CD8-positive, alpha-beta memory T cell (primary cell): ENCODE measurements around the gene TMBIM1. TPM values are rescaled to one million over a fixed set of nuclear protein-coding genes. Genes with fewer than 3 reads are reported as not detected.

Experiments used
- CTCF ChIA-PET: fragments of 350-600 bp; sonication (Branson Sonifier 250); formaldehyde crosslinking; loops from one replicate; lab custom pipeline; 2021; ENCODE audit warnings: antibody characterized with exemption; lab: Charles Lee
- POLR2A ChIA-PET: fragments of 350-600 bp; sonication (Branson Sonifier 250); formaldehyde crosslinking; loops from one replicate; lab custom pipeline; 2021; ENCODE audit warnings: antibody characterized with exemption; lab: Charles Lee
- DNase-seq, 5 donors: peaks; one replicate each; pipeline versions ENCODE4 v3.0.0 to v3.0.0-alpha.2; 2020 to 2022; ENCODE audit warnings: mixed read lengths in 1 of 5
- H3K27ac ChIP-seq: one replicate; pipeline ENCODE4 v1.7.0; 2013; ENCODE audit warnings: low read depth, mild to moderate bottlenecking, low read length, moderate library complexity
- H3K27me3 ChIP-seq: 2 replicates; pipeline ENCODE4 v1.7.0; 2013; ENCODE audit warnings: low read length, mild to moderate bottlenecking; ENCODE audit not compliant: insufficient read depth, poor library complexity, severe bottlenecking
- H3K36me3 ChIP-seq: 2 replicates; pipeline ENCODE4 v1.7.0; 2013; ENCODE audit warnings: mild to moderate bottlenecking, low read length, moderate library complexity; ENCODE audit not compliant: insufficient read depth
- H3K4me1 ChIP-seq: 2 replicates; pipeline ENCODE4 v1.7.0; 2013; ENCODE audit warnings: mild to moderate bottlenecking, low read length, moderate library complexity; ENCODE audit not compliant: insufficient read depth
- H3K4me3 ChIP-seq: 2 replicates; pipeline ENCODE4 v1.7.0; 2013; ENCODE audit warnings: mild to moderate bottlenecking, low read length
- H3K9me3 ChIP-seq: 2 replicates; pipeline ENCODE4 v1.7.0; 2013; ENCODE audit warnings: mild to moderate bottlenecking, low read length
- H3K27ac Mint-ChIP-seq, 8 donors: one replicate each; pipeline ENCODE4 v1.8.0; 2020 to 2021; ENCODE audit warnings: mixed read lengths in 8 of 8, mild to moderate bottlenecking in 6 of 8, inconsistent platforms in 3 of 8, moderate library complexity in 3 of 8
- H3K27me3 Mint-ChIP-seq, 2 donors: one replicate each; pipeline ENCODE4 v1.8.0; 2020 to 2021; ENCODE audit warnings: mixed read lengths in 2 of 2, mild to moderate bottlenecking in 1 of 2, moderate library complexity in 1 of 2
- H3K36me3 Mint-ChIP-seq, 3 donors: one replicate each; pipeline ENCODE4 v1.8.0; 2020 to 2021; ENCODE audit warnings: mixed read lengths in 3 of 3, inconsistent platforms in 1 of 3, mild to moderate bottlenecking in 1 of 3
- H3K4me1 Mint-ChIP-seq, 3 donors: one replicate each; pipeline ENCODE4 v1.8.0; 2020 to 2021; ENCODE audit warnings: mixed read lengths in 3 of 3, inconsistent platforms in 1 of 3, mild to moderate bottlenecking in 1 of 3
- H3K4me3 Mint-ChIP-seq, 7 donors: one replicate each; pipeline ENCODE4 v1.8.0; 2020 to 2021; ENCODE audit warnings: mixed read lengths in 7 of 7, mild to moderate bottlenecking in 6 of 7, moderate library complexity in 4 of 7, inconsistent platforms in 2 of 7
- H3K9me3 Mint-ChIP-seq, 5 donors: one replicate each; pipeline ENCODE4 v1.8.0; 2020 to 2022; ENCODE audit warnings: mixed read lengths in 5 of 5, mild to moderate bottlenecking in 3 of 5, moderate library complexity in 2 of 5, inconsistent platforms in 1 of 5
- polyA plus RNA-seq: library from polyadenylated mRNA; unstranded; fragments of 300-500 nt; fragmentation: Illumina TruSeq; gene quantifications from one replicate; pipeline ENCODE4 v1.2.3, GENCODE V29; 2021
- total RNA-seq, 2 experiments: library from RNA; stranded (reverse); gene quantifications; one replicate each; pipeline ENCODE4 v1.2.3, GENCODE V29; 2021

The TMBIM1 gene
- total and polyA plus RNA-seq, 3 experiments from 2014 or later, result 82.3 to 149 (median 92.3) TPM

DNA sequence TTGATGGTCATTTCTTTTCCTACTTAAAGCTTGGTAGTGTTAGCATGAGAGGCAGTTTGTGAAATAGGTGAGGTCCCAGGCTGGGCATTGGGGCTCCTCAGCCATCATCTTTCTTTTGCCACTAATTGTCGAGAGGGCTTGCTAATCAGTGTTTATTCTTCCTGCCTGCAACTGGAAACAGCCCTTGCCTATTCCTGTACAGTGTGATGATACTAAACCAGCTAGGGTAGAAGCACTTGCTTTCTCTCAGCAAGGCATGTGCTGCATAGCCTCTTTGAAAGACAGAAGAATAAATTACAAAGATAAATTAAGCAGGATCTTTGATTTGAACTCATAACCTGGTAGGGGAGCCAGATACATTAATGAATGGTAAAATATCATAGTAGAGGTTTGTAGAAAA is 48.1 kb downstream of the TMBIM1 start:
- Histone ChIP-seq H3K4me3 (no peak overlapping the region), H3K27ac (no peak overlapping the region), H3K27me3 (no peaks in the 10 kb centered on the region), H3K9me3 (no peaks in the 10 kb centered on the region), H3K36me3 (peaks cover 78% of the 10 kb centered on the region), H3K4me1 (peaks cover 11% of the 10 kb centered on the region)
- Mint-ChIP-seq H3K4me1 (peaks cover 22 to 45% (median 41%) of the 10 kb centered on the region in 3 donors), H3K27me3 (no peaks in the 10 kb centered on the region), H3K4me3 (no peak overlapping the region), H3K36me3 (peaks cover 2 to 99% (median 20%) of the 10 kb centered on the region in 3 donors), H3K9me3 (no peaks in the 10 kb centered on the region), H3K27ac (peak overlapping the region in 6 of 8 donors; percentile 40 to 85 (median 68))
- ChIA-PET POLR2A (no interaction called here), CTCF (interaction anchor here (1.0 to 3.3 kb wide), 3 partner anchors 12 to 152 kb away, joined by 3 to 14 read pairs (median 5); no protein-coding TSS in a partner anchor)
- no peak for DNase-seq

DNA sequence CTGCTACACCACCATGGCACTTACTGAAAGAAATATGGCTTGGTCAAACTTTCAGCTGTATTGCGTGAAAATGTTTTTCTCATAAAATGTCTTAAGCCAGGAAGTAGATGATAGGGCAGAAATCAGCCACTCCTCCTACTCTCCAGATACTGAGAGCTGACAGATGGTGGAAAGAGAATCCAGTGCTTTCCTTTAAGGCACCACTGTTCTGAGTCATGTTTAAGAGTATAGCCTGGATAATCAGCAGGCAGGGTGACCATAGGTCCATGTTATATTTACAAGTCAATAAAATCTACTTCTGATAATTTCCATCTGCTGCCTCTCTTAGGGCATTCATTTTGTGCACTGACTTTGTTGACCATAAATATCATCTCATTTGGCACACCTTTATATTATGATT is 53.4 kb downstream of the TMBIM1 start:
- Mint-ChIP-seq H3K27ac (peak overlapping the region in 4 of 8 donors; percentile 7 to 89 (median 62)), H3K4me3 (no peak overlapping the region), H3K27me3 (no peaks in the 10 kb centered on the region), H3K36me3 (peaks cover 7 to 99% (median 20%) of the 10 kb centered on the region in 3 donors), H3K4me1 (peaks cover 18 to 52% (median 34%) of the 10 kb centered on the region in 3 donors), H3K9me3 (no peaks in the 10 kb centered on the region)
- no peaks in the 10 kb centered on the region for H3K27me3 ChIP-seq
- DNase-seq, result no peak
- H3K4me3 ChIP-seq, result no peak overlapping the region
- ChIA-PET CTCF (interaction anchor here (0.7 kb wide), 1 partner anchor 10 kb away, joined by 3 read pairs; no protein-coding TSS in a partner anchor), POLR2A (no interaction called here)
- peaks cover 83% of the 10 kb centered on the region for H3K36me3 ChIP-seq
- peaks cover 19% of the 10 kb centered on the region for H3K4me1 ChIP-seq
- no peaks in the 10 kb centered on the region for H3K9me3 ChIP-seq
- no peak overlapping the region for H3K27ac ChIP-seq

- Mint-ChIP-seq H3K4me1 (peaks cover 16 to 46% (median 29%) of the 10 kb centered on the region in 3 donors), H3K36me3 (peaks cover 15 to 95% (median 22%) of the 10 kb centered on the region in 3 donors), H3K4me3 (no peak overlapping the region), H3K27ac (peak overlapping the region in 1 of 8 donors; percentile 60), H3K9me3 (no peaks in the 10 kb centered on the region), H3K27me3 (no peaks in the 10 kb centered on the region)
- ChIA-PET CTCF (interaction anchor here (1.0 to 1.8 kb wide), 2 partner anchors 10 to 50 kb away, joined by 3 to 6 read pairs; no protein-coding TSS in a partner anchor), POLR2A (no interaction called here)
- Histone ChIP-seq H3K9me3 (no peaks in the 10 kb centered on the region), H3K27me3 (no peaks in the 10 kb centered on the region), H3K4me3 (no peak overlapping the region), H3K27ac (no peak overlapping the region), H3K36me3 (peaks cover 81% of the 10 kb centered on the region), H3K4me1 (peaks cover 15% of the 10 kb centered on the region)
- DNase-seq, result no peak
Measured at GRCh38 chr2:218236829-218237228, 55.5 kb downstream of the TMBIM1 start.

DNA sequence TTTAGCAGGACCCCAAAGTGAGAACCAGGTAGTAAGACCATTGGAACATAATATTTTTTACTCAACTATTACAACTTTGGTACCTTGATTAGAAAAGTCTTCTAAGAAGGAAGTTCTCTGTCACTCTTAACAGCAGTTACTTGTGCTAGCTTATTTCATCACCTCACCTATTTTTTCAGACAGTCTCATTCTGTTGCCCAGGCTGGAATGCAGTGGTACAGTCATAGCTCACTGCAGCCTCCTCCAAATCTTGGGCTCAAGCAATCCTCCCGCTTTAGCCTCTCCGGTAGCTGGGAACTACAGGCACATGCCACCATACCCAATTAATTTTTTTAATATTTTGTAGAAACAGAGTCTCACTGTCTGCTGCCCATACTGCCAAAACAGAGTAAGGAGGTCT is 57.3 kb downstream of the TMBIM1 start:
- DNase-seq, result no peak
- Mint-ChIP-seq H3K36me3 (peaks cover 24 to 93% (median 26%) of the 10 kb centered on the region in 3 donors), H3K27ac (peak overlapping the region in 7 of 8 donors; percentile 29 to 84 (median 69)), H3K4me1 (peaks cover 29 to 50% (median 39%) of the 10 kb centered on the region in 3 donors), H3K27me3 (no peaks in the 10 kb centered on the region), H3K4me3 (no peak overlapping the region), H3K9me3 (no peaks in the 10 kb centered on the region)
- no peak overlapping the region for H3K27ac ChIP-seq
- H3K36me3 ChIP-seq, result peaks cover 80% of the 10 kb centered on the region
- POLR2A ChIA-PET, result interaction anchor here (1.2 kb wide), 1 partner anchor 15 kb away, joined by 3 read pairs; no protein-coding TSS in a partner anchor
- peaks cover 25% of the 10 kb centered on the region for H3K4me1 ChIP-seq
- no peaks in the 10 kb centered on the region for H3K27me3 ChIP-seq
- CTCF ChIA-PET, result interaction anchor here (1.0 to 1.3 kb wide), 3 partner anchors 10 to 50 kb away, joined by 3 to 4 read pairs (median 3); no protein-coding TSS in a partner anchor
- no peaks in the 10 kb centered on the region for H3K9me3 ChIP-seq
- no peak overlapping the region for H3K4me3 ChIP-seq

DNA sequence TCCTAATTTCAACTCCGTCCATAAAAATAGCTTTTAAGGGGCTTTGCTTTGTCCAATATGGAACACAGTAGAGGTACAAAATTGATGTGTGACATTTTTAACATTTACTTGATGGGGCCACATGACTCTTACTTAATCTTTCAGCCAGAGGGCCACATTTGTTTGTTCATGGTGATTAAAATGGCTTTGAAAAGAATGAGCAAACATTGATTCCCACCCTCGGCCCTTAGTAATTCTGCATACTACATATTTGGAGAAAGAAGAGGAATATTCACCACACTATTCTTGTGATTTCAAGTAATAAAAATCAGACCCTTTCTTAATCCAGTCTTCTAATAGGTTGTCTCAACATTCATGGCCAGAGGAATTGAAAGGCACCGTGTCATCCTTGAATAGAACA is 57.8 kb downstream of the TMBIM1 start:
- peaks cover 30% of the 10 kb centered on the region for H3K4me1 ChIP-seq
- H3K4me3 ChIP-seq, result no peak overlapping the region
- H3K27me3 Mint-ChIP-seq, result no peaks in the 10 kb centered on the region
- ChIA-PET POLR2A (interaction anchor here (1.2 kb wide), 1 partner anchor 15 kb away, joined by 3 read pairs; no protein-coding TSS in a partner anchor), CTCF (interaction anchor here (1.0 to 1.6 kb wide), 2 partner anchors 23 to 49 kb away, joined by 3 read pairs; no protein-coding TSS in a partner anchor)
- H3K36me3 ChIP-seq, result peaks cover 75% of the 10 kb centered on the region
- H3K36me3 Mint-ChIP-seq, result peaks cover 24 to 90% (median 26%) of the 10 kb centered on the region in 3 donors
- H3K4me3 Mint-ChIP-seq, result no peak overlapping the region
- H3K27ac Mint-ChIP-seq, result peak overlapping the region in 6 of 8 donors; percentile 23 to 82 (median 60)
- H3K27ac ChIP-seq, result no peak overlapping the region
- H3K27me3 ChIP-seq, result no peaks in the 10 kb centered on the region
- no peaks in the 10 kb centered on the region for H3K9me3 Mint-ChIP-seq
- no peak for DNase-seq
- peaks cover 34 to 55% (median 43%) of the 10 kb centered on the region in 3 donors for H3K4me1 Mint-ChIP-seq
- H3K9me3 ChIP-seq, result no peaks in the 10 kb centered on the region

DNA sequence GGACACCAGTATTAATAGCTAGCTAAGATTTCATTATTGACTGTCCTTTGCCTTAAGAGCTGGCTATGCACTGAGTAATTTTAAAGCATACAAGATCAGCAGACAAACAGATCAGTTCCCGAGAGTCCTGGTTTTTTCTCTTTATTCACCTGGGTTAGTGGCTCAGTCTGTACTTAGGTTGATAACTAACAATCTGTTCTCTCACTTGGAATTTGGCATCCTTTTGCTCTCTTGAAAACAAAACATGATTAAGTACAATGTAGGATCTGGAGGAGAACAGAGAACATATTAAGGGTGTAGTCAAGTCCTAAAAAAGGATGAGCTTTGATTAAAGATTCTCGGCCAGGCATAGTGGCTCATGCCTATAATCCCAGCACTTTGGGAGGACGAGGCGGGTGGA is 58.8 kb downstream of the TMBIM1 start:
- peaks cover 20 to 89% (median 26%) of the 10 kb centered on the region in 3 donors for H3K36me3 Mint-ChIP-seq
- CTCF ChIA-PET, result interaction anchor here (0.8 to 1.6 kb wide), 2 partner anchors 24 kb away, joined by 3 to 4 read pairs; no protein-coding TSS in a partner anchor

GRCh38 chr2:218230882-218231281 is 61.4 kb downstream of the TMBIM1 start:
- POLR2A ChIA-PET, result interaction anchor here (1.0 to 2.5 kb wide), 2 partner anchors 10 to 16 kb away, joined by 3 to 7 read pairs; no protein-coding TSS in a partner anchor
- H3K4me1 Mint-ChIP-seq, result peaks cover 58 to 77% (median 74%) of the 10 kb centered on the region in 3 donors
- H3K9me3 ChIP-seq, result no peaks in the 10 kb centered on the region
- H3K4me1 ChIP-seq, result peaks cover 49% of the 10 kb centered on the region
- no peaks in the 10 kb centered on the region for H3K9me3 Mint-ChIP-seq
- H3K27ac Mint-ChIP-seq, result peak overlapping the region; percentile 82 to 96 (median 92)
- peaks cover 59% of the 10 kb centered on the region for H3K36me3 ChIP-seq
- H3K27ac ChIP-seq, result peak overlapping the region; percentile 17
- H3K27me3 ChIP-seq, result no peaks in the 10 kb centered on the region
- H3K4me3 Mint-ChIP-seq, result peak overlapping the region; percentile 17 to 76 (median 61)
- peak in 2 of 5 donors; percentile 12 to 38 for DNase-seq
- peaks cover 20 to 88% (median 33%) of the 10 kb centered on the region in 3 donors for H3K36me3 Mint-ChIP-seq
- CTCF ChIA-PET, result interaction anchor here (0.7 to 2.5 kb wide), 6 partner anchors 10 to 39 kb away, joined by 3 to 9 read pairs (median 3); partner anchors contain the start of genes AAMP, ARPC2 and PNKD
- no peaks in the 10 kb centered on the region for H3K27me3 Mint-ChIP-seq
- no peak overlapping the region for H3K4me3 ChIP-seq

More for the DNA sequence above, 58.8 kb downstream of the TMBIM1 start:
- peaks cover 42 to 63% (median 51%) of the 10 kb centered on the region in 3 donors for H3K4me1 Mint-ChIP-seq
- peak overlapping the region in 6 of 8 donors; percentile 3 to 86 (median 72) for H3K27ac Mint-ChIP-seq
- Histone ChIP-seq H3K4me1 (peaks cover 40% of the 10 kb centered on the region), H3K27me3 (no peaks in the 10 kb centered on the region), H3K9me3 (no peaks in the 10 kb centered on the region), H3K4me3 (no peak overlapping the region), H3K27ac (no peak overlapping the region), H3K36me3 (peaks cover 71% of the 10 kb centered on the region)
- H3K4me3 Mint-ChIP-seq, result no peak overlapping the region
- no peak for DNase-seq
- POLR2A ChIA-PET, result no interaction called here
- H3K9me3 Mint-ChIP-seq, result no peaks in the 10 kb centered on the region
- no peaks in the 10 kb centered on the region for H3K27me3 Mint-ChIP-seq
